CD4-positive, alpha-beta T cell (primary cell): ENCODE measurements around the gene VAV1. TPM values are rescaled to one million over a fixed set of nuclear protein-coding genes. Genes with fewer than 3 reads are reported as not detected.
A peak's percentile ranks its signal among the peaks of the same experiment; 100 is the strongest.

Source experiments
- ATAC-seq: fragments of 200-7000 bp; cut with Tn5 transposase; one replicate; pipeline ENCODE4 v1.10.0; 2022; ENCODE audit warnings: mild to moderate bottlenecking; ENCODE audit not compliant: poor library complexity
- CTCF ChIA-PET: fragments of 350-600 bp; sonication (Branson Sonifier 250); formaldehyde crosslinking; loops from one replicate; lab custom pipeline; 2021; ENCODE audit warnings: antibody characterized with exemption, inconsistent platforms; lab: Charles Lee
- POLR2A ChIA-PET: fragments of 350-600 bp; sonication (Branson Sonifier 250); formaldehyde crosslinking; loops from one replicate; lab custom pipeline; 2021; ENCODE audit warnings: antibody characterized with exemption, inconsistent platforms; lab: Charles Lee
- DNase-seq, 14 experiments: peaks; one replicate each; pipeline ENCODE4 v3.0.0-alpha.2; 2013 to 2020; ENCODE audit warnings: mixed read lengths in 2 of 14
- H3K27ac ChIP-seq, 2 donors: one replicate each; pipeline versions ENCODE4 v1.5.1 to v1.7.0; 2013; ENCODE audit warnings: low read length in 2 of 2, low read depth in 1 of 2, mild to moderate bottlenecking in 1 of 2
- H3K27me3 ChIP-seq, 2 experiments: 1 replicate in 1 of 2; 2 replicates in 1 of 2; pipeline versions ENCODE4 v1.6.1 to v1.7.0; 2013; ENCODE audit warnings: low read length in 2 of 2, control low read depth in 1 of 2, mild to moderate bottlenecking in 1 of 2, moderate library complexity in 1 of 2; ENCODE audit not compliant: insufficient read depth in 2 of 2, control insufficient read depth in 1 of 2
- H3K36me3 ChIP-seq: one replicate; pipeline ENCODE4 v1.6.1; 2013; ENCODE audit warnings: low read length, control low read depth; ENCODE audit not compliant: insufficient read depth
- H3K4me1 ChIP-seq: one replicate; pipeline ENCODE4 v1.6.1; 2013; ENCODE audit warnings: low read length, control low read depth; ENCODE audit not compliant: insufficient read depth
- H3K4me3 ChIP-seq: one replicate; pipeline ENCODE4 v1.5.1; 2013; ENCODE audit warnings: mild to moderate bottlenecking, low read length, moderate library complexity
- H3K9me3 ChIP-seq, 2 experiments: 1 replicate in 1 of 2; 2 replicates in 1 of 2; pipeline versions ENCODE4 v1.6.1 to v1.7.0; 2013; ENCODE audit warnings: low read length in 2 of 2, mild to moderate bottlenecking in 2 of 2, control low read depth in 1 of 2, moderate library complexity in 1 of 2; ENCODE audit not compliant: control insufficient read depth in 1 of 2, insufficient read depth in 1 of 2
- H3K27ac Mint-ChIP-seq: one replicate; pipeline ENCODE4 v1.8.0; 2020; ENCODE audit warnings: mixed read lengths
- H3K27me3 Mint-ChIP-seq: one replicate; pipeline ENCODE4 v1.8.0; 2021; ENCODE audit warnings: mixed read lengths
- H3K36me3 Mint-ChIP-seq: one replicate; pipeline ENCODE4 v1.8.0; 2021; ENCODE audit warnings: low read depth, mixed read lengths
- H3K4me1 Mint-ChIP-seq: one replicate; pipeline ENCODE4 v1.8.0; 2021; ENCODE audit warnings: low read depth, mixed read lengths
- H3K4me3 Mint-ChIP-seq: one replicate; pipeline ENCODE4 v1.8.0; 2020; ENCODE audit warnings: mild to moderate bottlenecking, mixed read lengths
- H3K9me3 Mint-ChIP-seq: one replicate; pipeline ENCODE4 v1.8.0; 2020; ENCODE audit warnings: mixed read lengths
- intact Hi-C, 2 experiments: fragments of 100-400 bp; cut with DNase I in 1 of 2; cut with micrococcal nuclease in 1 of 2; formaldehyde crosslinking; loops; one replicate each; pipeline versions ENCODE4 v1.15.1 to v1.9.0; 2023 to 2025; cut with DNase I, micrococcal nuclease
- total RNA-seq, 174 experiments: library from RNA in 2 of 174; stranded (reverse) in 2 of 174; gene quantifications; one replicate each; pipeline ENCODE4 v1.2.3 and lab custom pipeline; 2021 to 2026
- TF ChIP-seq, protein P1 (sequence below): fragments of 200-600 bp; IDR thresholded peaks from one replicate; pipeline ENCODE4 v1.8.0; 2022; ENCODE audit warnings: antibody characterized with exemption, mild to moderate bottlenecking

VAV1 gene
- total RNA-seq, 2 experiments from 2014 or later, result 70.0 to 70.1 TPM

DNA sequence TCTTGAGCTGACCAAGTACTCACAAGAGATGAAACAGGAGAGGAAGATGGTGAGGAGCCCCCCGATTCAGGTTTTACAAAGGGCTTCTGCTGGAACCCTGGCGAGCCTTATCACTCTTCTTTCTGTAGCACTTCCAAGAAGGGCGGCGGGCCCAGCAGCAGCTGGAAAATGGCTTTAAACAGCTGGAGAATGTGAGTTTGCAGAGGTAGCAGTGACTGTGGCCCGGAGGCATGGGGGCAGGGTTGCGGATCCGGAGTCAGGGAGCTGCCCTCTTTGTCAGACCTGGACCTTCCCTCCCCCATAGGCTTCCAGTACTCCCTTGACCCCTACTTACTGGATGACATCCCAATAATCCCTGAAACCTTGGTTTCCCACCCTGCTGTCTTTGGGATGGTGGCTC is 29.4 kb upstream of the VAV1 start:
- intact Hi-C loops, result no loop called here
- H3K4me1 ChIP-seq, result peaks cover 32% of the 10 kb centered on the region
- H3K36me3 Mint-ChIP-seq, result peaks cover 42% of the 10 kb centered on the region
- peaks cover 28% of the 10 kb centered on the region for H3K4me1 Mint-ChIP-seq
- no peak overlapping the region for H3K27ac ChIP-seq
- ChIA-PET CTCF (interaction anchor here (1.1 kb wide), 1 partner anchor 119 kb away, joined by 3 read pairs; no protein-coding TSS in a partner anchor), POLR2A (interaction anchor here (1.1 kb wide), 1 partner anchor 17 kb away, joined by 3 read pairs; no protein-coding TSS in a partner anchor)
- H3K4me3 ChIP-seq, result no peak overlapping the region
- ATAC-seq (no peak), DNase-seq (no peak)
- TF ChIP-seq, protein P1, sequence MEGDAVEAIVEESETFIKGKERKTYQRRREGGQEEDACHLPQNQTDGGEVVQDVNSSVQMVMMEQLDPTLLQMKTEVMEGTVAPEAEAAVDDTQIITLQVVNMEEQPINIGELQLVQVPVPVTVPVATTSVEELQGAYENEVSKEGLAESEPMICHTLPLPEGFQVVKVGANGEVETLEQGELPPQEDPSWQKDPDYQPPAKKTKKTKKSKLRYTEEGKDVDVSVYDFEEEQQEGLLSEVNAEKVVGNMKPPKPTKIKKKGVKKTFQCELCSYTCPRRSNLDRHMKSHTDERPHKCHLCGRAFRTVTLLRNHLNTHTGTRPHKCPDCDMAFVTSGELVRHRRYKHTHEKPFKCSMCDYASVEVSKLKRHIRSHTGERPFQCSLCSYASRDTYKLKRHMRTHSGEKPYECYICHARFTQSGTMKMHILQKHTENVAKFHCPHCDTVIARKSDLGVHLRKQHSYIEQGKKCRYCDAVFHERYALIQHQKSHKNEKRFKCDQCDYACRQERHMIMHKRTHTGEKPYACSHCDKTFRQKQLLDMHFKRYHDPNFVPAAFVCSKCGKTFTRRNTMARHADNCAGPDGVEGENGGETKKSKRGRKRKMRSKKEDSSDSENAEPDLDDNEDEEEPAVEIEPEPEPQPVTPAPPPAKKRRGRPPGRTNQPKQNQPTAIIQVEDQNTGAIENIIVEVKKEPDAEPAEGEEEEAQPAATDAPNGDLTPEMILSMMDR, result no peak
- no peak overlapping the region for H3K4me3 Mint-ChIP-seq
- no peaks in the 10 kb centered on the region for H3K27me3 ChIP-seq
- H3K36me3 ChIP-seq, result peaks cover 23% of the 10 kb centered on the region
- H3K27ac Mint-ChIP-seq, result no peak overlapping the region
- H3K9me3 ChIP-seq, result no peaks in the 10 kb centered on the region
- H3K9me3 Mint-ChIP-seq, result no peaks in the 10 kb centered on the region
- H3K27me3 Mint-ChIP-seq, result no peaks in the 10 kb centered on the region

DNA sequence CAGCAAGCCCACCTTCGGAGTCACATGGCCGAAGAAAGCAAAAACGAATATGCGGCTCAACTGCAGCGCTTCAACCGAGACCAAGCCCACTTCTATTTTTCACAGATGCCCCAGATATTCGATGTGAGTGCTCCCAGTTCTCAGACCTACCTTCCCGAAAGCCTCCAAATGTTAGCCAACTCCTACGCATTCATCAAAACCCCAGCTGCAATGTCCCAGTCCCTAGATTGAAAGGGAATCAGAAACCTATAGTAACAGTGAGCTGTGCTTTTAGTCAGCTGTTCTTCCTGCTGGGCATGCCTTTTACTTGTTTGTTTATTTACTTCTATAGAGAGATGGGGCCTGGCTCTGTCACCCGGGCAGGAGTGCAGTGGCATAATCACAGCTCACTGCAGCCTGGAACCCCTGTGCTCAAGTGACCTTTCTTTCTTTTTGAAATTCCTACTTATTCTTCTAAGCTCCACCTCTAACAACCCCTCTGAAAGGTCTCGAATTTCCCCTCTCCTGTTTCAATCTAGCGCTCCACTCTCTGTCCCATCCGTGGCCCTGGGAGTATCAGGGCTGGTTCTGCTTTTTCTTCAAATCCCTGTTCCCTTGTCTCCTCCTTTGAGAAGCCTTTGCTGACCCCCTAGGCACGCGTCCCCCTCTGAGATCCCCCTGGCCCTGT is 28.7 kb upstream of the VAV1 start:
- no peak for DNase-seq
- POLR2A ChIA-PET, result no interaction called here
- H3K27me3 Mint-ChIP-seq, result no peaks in the 10 kb centered on the region
- Histone ChIP-seq H3K36me3 (peaks cover 30% of the 10 kb centered on the region), H3K4me3 (no peak overlapping the region), H3K9me3 (no peaks in the 10 kb centered on the region), H3K4me1 (peaks cover 24% of the 10 kb centered on the region), H3K27ac (no peak overlapping the region), H3K27me3 (no peaks in the 10 kb centered on the region)
- TF ChIP-seq, protein P1, result no peak
- intact Hi-C loops, result no loop called here
- H3K9me3 Mint-ChIP-seq, result no peaks in the 10 kb centered on the region
- CTCF ChIA-PET, result no interaction called here
- no peak overlapping the region for H3K27ac Mint-ChIP-seq
- peaks cover 50% of the 10 kb centered on the region for H3K36me3 Mint-ChIP-seq
- peak overlapping the region; percentile 50 for H3K4me3 Mint-ChIP-seq
- ATAC-seq, result no peak
- peaks cover 21% of the 10 kb centered on the region for H3K4me1 Mint-ChIP-seq

DNA sequence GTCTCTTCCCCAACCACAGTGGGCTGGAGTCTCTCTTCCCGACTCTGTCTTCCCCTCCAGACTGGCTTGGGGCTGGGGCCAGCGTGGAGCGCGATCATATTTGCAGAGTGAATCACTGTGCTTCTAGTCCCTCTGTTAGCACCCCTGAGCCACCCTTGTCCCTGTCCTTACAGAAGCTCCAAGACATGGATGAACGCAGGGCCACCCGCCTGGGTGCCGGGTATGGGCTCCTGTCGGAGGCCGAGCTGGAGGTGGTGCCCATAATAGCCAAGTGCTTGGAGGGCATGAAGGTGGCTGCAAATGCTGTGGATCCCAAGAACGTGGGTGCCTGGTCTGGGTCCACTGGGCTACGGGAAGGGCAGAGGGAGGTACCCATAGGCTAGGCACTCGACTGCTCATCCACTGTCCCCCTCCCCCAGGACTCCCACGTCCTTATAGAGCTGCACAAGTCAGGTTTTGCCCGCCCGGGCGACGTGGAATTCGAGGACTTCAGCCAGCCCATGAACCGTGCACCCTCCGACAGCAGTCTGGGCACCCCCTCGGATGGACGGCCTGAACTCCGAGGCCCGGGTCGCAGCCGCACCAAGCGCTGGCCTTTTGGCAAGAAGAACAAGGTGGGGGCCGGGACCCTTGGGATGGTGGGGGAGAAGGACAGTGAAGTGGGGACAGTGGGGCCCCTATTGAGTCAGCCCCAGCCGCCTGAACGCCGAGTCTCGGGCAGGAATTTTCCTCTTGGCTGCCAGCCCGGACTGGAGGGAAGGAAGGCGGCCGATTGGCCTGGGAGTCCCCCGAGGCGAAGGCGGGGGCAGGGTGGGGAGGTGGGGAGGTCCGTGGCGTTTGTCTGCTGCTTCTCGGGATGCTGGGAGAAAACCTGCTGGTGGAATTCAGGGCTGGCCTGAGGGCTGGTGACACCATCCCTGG is 27.9 kb upstream of the VAV1 start:
- no peak for ATAC-seq
- Histone ChIP-seq H3K27ac (no peak overlapping the region), H3K9me3 (no peaks in the 10 kb centered on the region), H3K4me1 (peaks cover 18% of the 10 kb centered on the region), H3K27me3 (no peaks in the 10 kb centered on the region), H3K36me3 (peaks cover 36% of the 10 kb centered on the region), H3K4me3 (no peak overlapping the region)
- H3K36me3 Mint-ChIP-seq, result peaks cover 58% of the 10 kb centered on the region
- H3K4me3 Mint-ChIP-seq, result peak overlapping the region; percentile 50
- H3K9me3 Mint-ChIP-seq, result no peaks in the 10 kb centered on the region
- ChIA-PET CTCF (no interaction called here), POLR2A (no interaction called here)
- H3K4me1 Mint-ChIP-seq, result peaks cover 14% of the 10 kb centered on the region
- TF ChIP-seq, protein P1, result no peak
- no peak for DNase-seq
- intact Hi-C loops, result no loop called here
- H3K27ac Mint-ChIP-seq, result no peak overlapping the region
- no peaks in the 10 kb centered on the region for H3K27me3 Mint-ChIP-seq
